IMR-90 (cell line): Measurements from ENCODE around the gene S1PR4. TPM values are rescaled to one million over a fixed set of nuclear protein-coding genes. Genes with fewer than 3 reads are reported as not detected.
"Not testable (repeated sequence)": the region's sequence is repeated elsewhere in the genome, so short reads cannot be mapped to it uniquely, and the experiment has no call there.

ENCODE experiments used
- ATAC-seq: fragments of 200-7000 bp; cut with Tn5 transposase; 2 replicates; pipeline ENCODE4 v1.9.1; 2020; ENCODE audit warnings: low read depth, mild to moderate bottlenecking, moderate library complexity
- BruUV-seq: library from RNA; stranded (reverse); fragments of 400-500 nt; replicated peaks from 2 replicates; lab custom pipeline; 2021; lab: Mats Ljungman, UMichigan
- CTCF ChIA-PET: fragments of 300-600 bp; formaldehyde crosslinking; extraction: SDS; loops from one replicate; lab custom pipeline; 2021; ENCODE audit warnings: antibody characterized with exemption; lab: Yijun Ruan, JAX
- POLR2A ChIA-PET: fragments of 300-600 bp; sonication (Branson Sonifier 250); formaldehyde crosslinking; loops from one replicate; lab custom pipeline; 2022; ENCODE audit warnings: antibody characterized with exemption; ENCODE audit not compliant: unreplicated experiment; lab: Charles Lee
- DNase-seq: peaks from one replicate; pipeline ENCODE4 v3.0.0; 2013
- H2AFZ ChIP-seq: replicated peaks from 2 replicates; pipeline ENCODE3; 2013; ENCODE audit warnings: low read length, mild to moderate bottlenecking; ENCODE audit not compliant: poor library complexity
- H2AK5ac ChIP-seq: 2 replicates; pipeline ENCODE4 v1.6.1; 2013; ENCODE audit warnings: low read depth, low read length, inconsistent platforms
- H2AK9ac ChIP-seq: replicated peaks from 2 replicates; pipeline ENCODE3; 2013; ENCODE audit warnings: mild to moderate bottlenecking, low read depth, low read length, moderate library complexity; ENCODE audit not compliant: poor library complexity
- H2BK120ac ChIP-seq: 2 replicates; pipeline ENCODE4 v1.6.1; 2013; ENCODE audit warnings: low read depth, low read length, inconsistent platforms
- H2BK15ac ChIP-seq: 3 replicates; pipeline ENCODE4 v1.6.1; 2013; ENCODE audit warnings: low read depth, low read length, inconsistent platforms
- H2BK20ac ChIP-seq: 2 replicates; pipeline ENCODE4 v1.6.1; 2013; ENCODE audit warnings: low read depth, mild to moderate bottlenecking, inconsistent platforms, low read length, moderate library complexity
- H2BK5ac ChIP-seq: 2 replicates; pipeline ENCODE4 v1.6.1; 2013; ENCODE audit warnings: mild to moderate bottlenecking, low read depth, low read length, inconsistent platforms; ENCODE audit not compliant: poor library complexity, severe bottlenecking
- H3K14ac ChIP-seq: replicated peaks from 2 replicates; pipeline ENCODE4 v1.6.1; 2013; ENCODE audit warnings: low read depth, low read length, inconsistent platforms
- H3K18ac ChIP-seq: 2 replicates; pipeline ENCODE4 v1.6.1; 2013; ENCODE audit warnings: low read depth, low read length, control low read depth
- H3K23ac ChIP-seq: 2 replicates; pipeline ENCODE4 v1.6.1; 2013; ENCODE audit warnings: low read depth, low read length, inconsistent platforms
- H3K27ac ChIP-seq: 2 replicates; pipeline ENCODE4 v1.5.1; 2013; ENCODE audit warnings: mild to moderate bottlenecking, control low read depth, low read length; ENCODE audit not compliant: insufficient read depth
- H3K27me3 ChIP-seq: 2 replicates; pipeline ENCODE4 v1.6.1; 2013; ENCODE audit warnings: low read length; ENCODE audit not compliant: control insufficient read depth, insufficient read depth
- H3K36me3 ChIP-seq: 2 replicates; pipeline ENCODE4 v1.6.1; 2013; ENCODE audit warnings: low read length, mixed read lengths; ENCODE audit not compliant: control insufficient read depth, insufficient read depth
- H3K4ac ChIP-seq: 2 replicates; pipeline ENCODE4 v1.6.1; 2013; ENCODE audit warnings: low read depth, low read length, inconsistent platforms
- H3K4me1 ChIP-seq: 2 replicates; pipeline ENCODE4 v1.6.1; 2013; ENCODE audit warnings: low read length, mixed read lengths; ENCODE audit not compliant: control insufficient read depth, insufficient read depth
- H3K4me2 ChIP-seq: 2 replicates; pipeline ENCODE4 v1.6.1; 2013; ENCODE audit warnings: low read depth, mild to moderate bottlenecking, control low read depth, low read length, moderate library complexity
- H3K4me3 ChIP-seq: 2 replicates; pipeline ENCODE4 v1.5.1; 2013; ENCODE audit warnings: low read depth, mild to moderate bottlenecking, control low read depth, low read length, moderate library complexity; ENCODE audit not compliant: insufficient read depth
- H3K56ac ChIP-seq: 2 replicates; pipeline ENCODE4 v1.6.1; 2013; ENCODE audit warnings: low read length, inconsistent platforms; ENCODE audit not compliant: insufficient read depth; ENCODE audit errors: extremely low read depth
- H3K79me1 ChIP-seq, 2 experiments: 2 replicates each; pipeline ENCODE4 v1.6.1; 2013; ENCODE audit warnings: low read length in 2 of 2, inconsistent platforms in 1 of 2, low read depth in 1 of 2
- H3K9ac ChIP-seq: 2 replicates; pipeline ENCODE4 v1.6.1; 2013; ENCODE audit warnings: low read depth, low read length, control low read depth
- H3K9me1 ChIP-seq: 2 replicates; pipeline ENCODE4 v1.6.1; 2013; ENCODE audit warnings: low read length, inconsistent platforms; ENCODE audit not compliant: insufficient read depth
- H3K9me3 ChIP-seq: 2 replicates; pipeline ENCODE4 v1.6.1; 2013; ENCODE audit warnings: low read length; ENCODE audit not compliant: control insufficient read depth, insufficient read depth
- H4K20me1 ChIP-seq: 2 replicates; pipeline ENCODE4 v1.6.1; 2013; ENCODE audit warnings: low read length, inconsistent platforms; ENCODE audit not compliant: insufficient read depth
- H4K5ac ChIP-seq: 2 replicates; pipeline ENCODE4 v1.6.1; 2013; ENCODE audit warnings: mild to moderate bottlenecking, low read depth, low read length, control low read depth
- H4K8ac ChIP-seq, 2 experiments: 2 replicates each; pipeline ENCODE4 v1.6.1; 2013; ENCODE audit warnings: low read depth in 2 of 2, low read length in 2 of 2, control low read depth in 1 of 2, inconsistent platforms in 1 of 2
- H4K91ac ChIP-seq: 2 replicates; pipeline ENCODE4 v1.6.1; 2013; ENCODE audit warnings: low read depth, low read length, inconsistent platforms; ENCODE audit not compliant: insufficient read depth
- WGBS, 2 experiments: methylation state at CpG; one replicate each; pipeline versions ENCODE4 v1.1.5 to v1.1.7; 2013; ENCODE audit warnings: missing lambda C conversion rate in 2 of 2; ENCODE audit not compliant: insufficient read length in 1 of 2; ENCODE audit errors: extremely low coverage in 2 of 2; 5-methylcytosine and 5-hydroxymethylcytosine counted together
- dilution Hi-C: fragments of 300-500 bp; cut with HindIII; formaldehyde crosslinking; loops from one replicate; pipeline ENCODE4 v1.14.3; 2018; ENCODE audit warnings: low sequenced_read_pairs; ENCODE audit not compliant: unreplicated experiment
- in situ Hi-C: fragments of 300-500 bp; cut with MboI; formaldehyde crosslinking; loops from 3 replicates; pipeline ENCODE4 v1.14.3; 2019; ENCODE audit warnings: low sequenced_read_pairs, inconsistent platforms, mixed read lengths
- intact Hi-C: fragments of 100-400 bp; cut with micrococcal nuclease; formaldehyde crosslinking; loops from 2 replicates; pipeline ENCODE4 v1.10.0; 2022
- polyA plus RNA-seq, 3 experiments: library from polyadenylated mRNA; depleted of rRNA; stranded (reverse); fragments of >200 nt; gene quantifications; 2 replicates each; pipeline ENCODE4 v1.2.3, GENCODE V29; 2012; ENCODE audit warnings: low replicate concordance in 1 of 3
- total RNA-seq: library from RNA; depleted of rRNA; stranded (reverse); fragments of >200 nt; gene quantifications from 2 replicates; pipeline ENCODE4 v1.2.3, GENCODE V29; 2012

The S1PR4 gene
- total and polyA plus RNA-seq, 2 of the 4 experiments (the other 2 are of a cell fraction) = not detected

DNA sequence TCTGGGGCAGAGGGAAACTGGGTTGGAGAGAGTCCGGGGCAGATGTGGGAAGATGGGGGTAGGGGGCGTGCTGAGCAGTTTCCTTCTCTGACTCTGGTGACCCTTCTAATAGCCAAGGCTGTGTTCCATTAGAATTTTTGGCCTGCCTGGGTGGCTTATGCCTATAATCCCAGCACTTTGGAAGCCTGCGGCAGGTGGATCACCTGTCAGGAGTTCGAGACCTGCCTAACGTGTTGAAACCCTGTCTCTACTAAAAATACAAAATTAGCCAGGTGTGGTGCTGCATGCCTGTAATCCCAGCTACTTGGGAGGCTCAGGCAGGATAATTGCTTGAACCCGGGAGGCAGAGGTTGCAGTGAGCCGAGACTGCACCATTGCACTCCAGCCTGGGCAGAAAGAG is 24.3 kb downstream of the S1PR4 start:
- DNase-seq, H3K4ac ChIP-seq, H3K9me1 ChIP-seq, H2AFZ ChIP-seq, H2BK5ac ChIP-seq, intact Hi-C loops, H2BK120ac ChIP-seq, H4K5ac ChIP-seq, H3K18ac ChIP-seq, H3K27me3 ChIP-seq, H3K14ac ChIP-seq, H3K4me1 ChIP-seq, H3K4me2 ChIP-seq, H3K27ac ChIP-seq, H3K56ac ChIP-seq, H2BK15ac ChIP-seq, H3K79me1 ChIP-seq, BruUV-seq, H4K8ac ChIP-seq, H3K9me3 ChIP-seq, H2BK20ac ChIP-seq, in situ Hi-C loops, H2AK5ac ChIP-seq, H3K9ac ChIP-seq, dilution Hi-C loops, H2AK9ac ChIP-seq, H3K4me3 ChIP-seq, H4K91ac ChIP-seq, H4K20me1 ChIP-seq, POLR2A ChIA-PET, ATAC-seq, H3K23ac ChIP-seq, CTCF ChIA-PET: not testable (repeated sequence)
- H3K36me3 ChIP-seq = peaks cover 39% of the 10 kb centered on the region
- 100% methylated on average over 1 of the region's 7 CpGs; no CpG with 5 or more reads in 1 of the 2 experiments for whole genome bisulfite sequencing, 2 experiments
